Measurements from ENCODE around the gene SH3BGRL3.

The SH3BGRL3 gene

GRCh38 chr1:26317612-26318337 is 37.9 kb downstream of the SH3BGRL3 start, which contains the start of gene CD52:
Gene CD52 (plus strand): TSS chr1:26317958. CDS start chr1:26318018, 60 bp downstream.
- Histone ChIP-seq H3K9me2 (replicated peaks; ENCODE audit: control insufficient read depth, low read length) (no peaks in the 10 kb centered on the region), H3K4me2 (ENCODE audit: low read length) (peak within 1 kb of the TSS; percentile 80), H3K79me2 (ENCODE audit: control insufficient read depth, low read length) (peaks cover 31% of the 10 kb centered on the region), H3K4me3 (ENCODE audit: low read length) (peak within 1 kb of the TSS; percentile 81), H3K9me3 (ENCODE audit: control insufficient read depth, insufficient read depth, low read length) (no peaks in the 10 kb centered on the region), H3K36me3 (ENCODE audit: control insufficient read depth, low read length) (peaks cover 32% of the 10 kb centered on the region), H3K4me1 (ENCODE audit: control insufficient read depth, low read length) (peaks cover 96% of the 10 kb centered on the region), H3K27ac (ENCODE audit: low read depth, low read length) (peak within 1 kb of the TSS; percentile 90), H4K20me1 (ENCODE audit: control insufficient read depth, insufficient read depth, low read depth, low read length) (no peaks in the 10 kb centered on the region), H3F3A (ENCODE audit: control insufficient read depth, insufficient read depth) (peaks cover 28% of the 10 kb centered on the region), H3K27me3 (ENCODE audit: control insufficient read depth, low read length) (no peaks in the 10 kb centered on the region)
- TF ChIP-seq EZH2phosphoT487 (IDR thresholded peaks at IDR 0.05; ENCODE audit: borderline replicate concordance, low read length) (no peak), CTCF (IDR thresholded peaks at IDR 0.05; ENCODE audit: low read depth, low read length, poor library complexity, severe bottlenecking) (no peak)

GRCh38 chr1:26318338-26319064 is 38.6 kb downstream of the SH3BGRL3 start:
- Histone ChIP-seq H3K4me3 (ENCODE audit: low read length) (peak overlapping the region; percentile 81), H4K20me1 (ENCODE audit: control insufficient read depth, insufficient read depth, low read depth, low read length) (no peaks in the 10 kb centered on the region)

GRCh38 chr1:26320896-26321295 is 41.0 kb downstream of the SH3BGRL3 start:
- H3K4me1 ChIP-seq (ENCODE audit: control insufficient read depth, low read length) = peaks cover 72% of the 10 kb centered on the region
- no peaks in the 10 kb centered on the region for H3K9me3 ChIP-seq (ENCODE audit: control insufficient read depth, insufficient read depth, low read length)
- H3K9me2 ChIP-seq (replicated peaks; ENCODE audit: control insufficient read depth, low read length) = no peaks in the 10 kb centered on the region
- peaks cover 28% of the 10 kb centered on the region for H3F3A ChIP-seq (ENCODE audit: control insufficient read depth, insufficient read depth)
- no peaks in the 10 kb centered on the region for H3K27me3 ChIP-seq (ENCODE audit: control insufficient read depth, low read length)
- peak overlapping the region; percentile 18 for H3K4me3 ChIP-seq (ENCODE audit: low read length)
- H3K27ac ChIP-seq (ENCODE audit: low read depth, low read length) = peak overlapping the region; percentile 90
- H3K79me2 ChIP-seq (ENCODE audit: control insufficient read depth, low read length) = peaks cover 31% of the 10 kb centered on the region
- H4K20me1 ChIP-seq (ENCODE audit: control insufficient read depth, insufficient read depth, low read depth, low read length) = no peaks in the 10 kb centered on the region
- TF ChIP-seq CTCF (IDR thresholded peaks at IDR 0.05; ENCODE audit: low read depth, low read length, poor library complexity, severe bottlenecking) = no peak
- peak overlapping the region; percentile 80 for H3K4me2 ChIP-seq (ENCODE audit: low read length)
- H3K36me3 ChIP-seq (ENCODE audit: control insufficient read depth, low read length) = peaks cover 32% of the 10 kb centered on the region

More at GRCh38 chr1:26318338-26319064, 38.6 kb downstream of the SH3BGRL3 start:
- H3K4me2 ChIP-seq (ENCODE audit: low read length) = peak overlapping the region; percentile 80
- peaks cover 28% of the 10 kb centered on the region for H3F3A ChIP-seq (ENCODE audit: control insufficient read depth, insufficient read depth)
- peaks cover 95% of the 10 kb centered on the region for H3K4me1 ChIP-seq (ENCODE audit: control insufficient read depth, low read length)
- H3K9me3 ChIP-seq (ENCODE audit: control insufficient read depth, insufficient read depth, low read length) = no peaks in the 10 kb centered on the region
- TF ChIP-seq CTCF (IDR thresholded peaks at IDR 0.05; ENCODE audit: low read depth, low read length, poor library complexity, severe bottlenecking) (no peak), EZH2phosphoT487 (IDR thresholded peaks at IDR 0.05; ENCODE audit: borderline replicate concordance, low read length) (no peak)
- H3K27ac ChIP-seq (ENCODE audit: low read depth, low read length) = peak overlapping the region; percentile 90
- H3K27me3 ChIP-seq (ENCODE audit: control insufficient read depth, low read length) = no peaks in the 10 kb centered on the region
- peaks cover 31% of the 10 kb centered on the region for H3K79me2 ChIP-seq (ENCODE audit: control insufficient read depth, low read length)
- H3K36me3 ChIP-seq (ENCODE audit: control insufficient read depth, low read length) = peaks cover 32% of the 10 kb centered on the region
- no peaks in the 10 kb centered on the region for H3K9me2 ChIP-seq (replicated peaks; ENCODE audit: control insufficient read depth, low read length)
